ENCODE data around the gene COL7A1.
"Not testable (repeated sequence)": the region's sequence is repeated elsewhere in the genome, so short reads cannot be mapped to it uniquely, and the experiment has no call there.

COL7A1 gene

DNA sequence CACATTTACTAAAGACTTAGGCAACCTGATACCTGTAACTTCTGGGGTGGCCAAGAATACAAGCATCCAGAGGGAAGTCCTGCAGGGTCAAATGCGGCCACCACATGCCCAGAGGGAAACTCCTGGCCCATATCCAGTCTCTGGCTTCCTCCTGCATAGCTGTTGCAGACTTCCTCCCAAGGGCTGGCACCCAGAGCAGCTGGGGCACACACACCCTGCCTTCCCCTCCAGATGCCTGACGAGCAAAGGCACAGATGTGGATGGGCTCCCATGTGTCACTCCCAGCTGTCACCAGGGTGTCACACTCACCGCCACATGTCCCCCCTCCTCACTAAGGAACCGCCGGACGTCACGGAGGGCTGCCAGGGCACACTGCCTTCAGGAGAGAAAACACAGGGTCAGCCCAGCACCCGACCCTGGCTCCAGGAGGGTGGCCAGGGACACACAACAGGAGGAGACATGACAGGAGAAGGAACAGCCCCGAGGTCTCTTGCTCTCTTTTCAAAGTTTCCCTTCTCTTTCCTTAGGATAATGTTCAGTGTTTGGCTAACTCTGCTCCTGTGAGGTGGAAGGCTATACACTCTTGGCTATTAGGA is 51.8 kb downstream of the COL7A1 start:
- DNase-seq (ENCODE audit: low spot score) = no peak

DNA sequence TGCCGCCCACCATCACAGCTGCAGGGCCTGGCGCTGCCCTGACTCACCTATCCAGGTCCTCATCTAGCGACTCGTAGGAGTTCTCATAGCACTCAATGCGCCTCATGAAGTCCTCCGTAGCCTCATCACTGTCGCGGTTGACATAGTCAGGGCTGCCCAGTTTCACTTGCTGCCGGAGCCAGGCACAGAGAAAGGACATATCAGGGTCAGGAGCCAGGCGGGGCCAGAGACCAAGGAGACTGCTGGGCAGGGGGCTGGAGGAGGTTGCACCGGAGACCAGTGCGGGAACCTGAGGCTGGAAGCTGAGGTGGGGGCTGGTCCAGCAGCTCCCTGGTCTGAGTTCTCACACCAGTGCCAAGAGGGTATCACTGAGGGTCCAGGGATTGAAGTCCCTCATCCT is 56.7 kb downstream of the COL7A1 start:
- no peak for DNase-seq (ENCODE audit: low spot score)

DNA sequence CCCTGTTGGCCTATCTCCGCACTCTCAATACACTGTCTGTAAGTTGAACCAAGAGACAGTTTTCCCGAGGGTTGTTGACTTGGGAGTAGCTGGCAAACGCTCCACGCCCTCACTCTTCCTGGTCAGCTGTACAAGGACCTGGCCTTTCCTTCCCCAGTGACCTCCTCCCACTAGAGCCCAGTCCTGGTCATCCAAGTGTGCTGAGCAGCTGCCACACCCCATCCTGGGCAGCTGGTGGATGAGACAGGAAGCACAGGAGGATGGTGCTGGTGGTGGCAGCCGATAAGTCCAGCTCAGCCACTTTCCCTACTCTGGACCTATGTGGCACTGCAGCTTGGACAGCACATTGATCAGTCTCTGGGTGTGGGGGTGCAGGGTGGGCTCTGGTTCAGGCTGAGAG is 58.3 kb downstream of the COL7A1 start:
- no peak for DNase-seq (ENCODE audit: low spot score)

DNA sequence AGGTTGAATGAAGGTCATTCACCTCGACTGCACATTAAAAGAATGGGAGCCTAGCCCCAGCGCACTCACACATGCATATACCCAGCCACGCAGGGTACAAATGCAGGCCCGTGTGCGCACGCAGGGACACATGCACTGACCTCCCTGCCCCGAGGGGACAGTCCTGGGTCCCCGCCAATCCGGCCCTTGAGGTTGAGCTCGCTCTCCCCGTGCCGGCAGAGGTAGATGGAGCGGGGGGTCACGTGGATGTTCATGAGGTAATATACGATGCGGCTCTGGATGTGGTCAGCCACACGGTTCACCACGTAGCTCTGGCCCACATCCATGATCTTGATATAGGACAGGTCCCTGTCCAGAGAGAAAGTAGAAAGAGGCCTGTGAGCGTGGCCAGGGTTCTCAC is 59.0 kb downstream of the COL7A1 start:
- DNase-seq (ENCODE audit: low spot score) = no peak

DNA sequence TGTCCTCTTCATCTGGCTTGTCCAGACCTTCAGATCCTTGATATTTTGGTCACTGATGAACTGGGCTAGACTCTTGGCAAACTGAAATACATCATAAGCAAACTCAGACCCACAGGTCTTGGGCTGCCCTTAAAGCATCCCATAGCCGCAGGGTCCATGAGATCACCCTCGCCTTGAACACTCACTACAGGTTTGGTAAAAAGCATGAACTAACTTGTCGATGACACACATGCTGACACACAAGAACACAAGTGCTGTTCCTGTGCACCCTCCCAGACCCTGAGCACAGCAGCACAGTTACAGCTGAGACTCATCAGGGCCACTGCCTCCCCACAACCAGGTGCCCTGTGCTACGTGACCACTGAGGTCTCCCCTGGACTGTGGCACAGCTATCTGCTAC is 59.6 kb downstream of the COL7A1 start:
- DNase-seq (ENCODE audit: low spot score) = no peak

DNA sequence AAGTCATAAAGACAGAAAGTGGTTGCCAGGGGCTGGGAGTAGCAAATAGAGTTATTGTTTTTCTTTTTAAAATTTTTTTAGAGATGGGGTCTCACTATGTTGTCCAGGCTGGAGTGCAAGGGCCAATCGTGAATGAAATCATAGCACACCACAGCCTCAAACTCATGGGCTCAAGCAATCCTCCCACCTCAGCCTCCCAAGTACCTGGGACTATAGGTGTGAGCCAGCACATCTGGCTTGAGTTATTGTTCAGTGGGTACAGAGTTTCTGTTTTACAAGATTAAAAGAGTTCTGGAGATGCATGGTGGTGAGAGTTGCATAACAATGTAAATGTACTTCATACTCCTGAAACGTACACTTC is 62.2 kb downstream of the COL7A1 start:
- no peak for DNase-seq (ENCODE audit: low spot score)

DNA sequence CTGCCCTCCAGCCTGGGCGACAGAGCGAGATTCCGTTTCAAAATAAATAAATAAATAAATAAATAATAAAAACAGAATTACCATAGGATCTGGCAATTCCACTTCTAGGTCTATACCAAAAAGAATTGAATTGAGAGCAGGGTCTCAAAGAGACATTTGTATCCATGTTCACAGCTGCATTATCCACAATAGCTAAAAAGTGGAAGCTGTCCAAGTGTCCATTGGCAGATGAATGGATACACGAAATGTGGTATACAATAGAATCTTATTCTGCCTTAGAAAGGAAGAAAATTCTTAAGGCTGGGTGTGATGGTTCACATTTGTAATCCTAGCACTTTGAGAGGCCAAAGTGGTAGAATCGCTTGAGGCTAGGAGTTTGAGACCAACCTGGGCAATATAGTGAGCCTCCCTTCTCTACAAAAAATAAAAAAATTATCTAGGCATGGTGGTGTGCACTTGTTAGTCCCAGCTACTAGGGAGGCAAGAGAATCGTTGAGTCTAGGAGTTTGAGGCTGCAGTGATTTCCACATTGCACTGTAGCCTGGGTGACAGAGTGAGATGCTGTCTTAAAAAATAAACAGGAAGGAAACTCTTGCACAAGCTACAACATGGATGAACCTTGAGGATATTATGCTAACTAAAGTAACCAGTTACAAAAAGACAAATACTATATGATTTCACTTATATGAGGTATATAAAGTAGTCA is 62.7 kb downstream of the COL7A1 start:
- DNase-seq (ENCODE audit: low spot score) = no peak

DNA sequence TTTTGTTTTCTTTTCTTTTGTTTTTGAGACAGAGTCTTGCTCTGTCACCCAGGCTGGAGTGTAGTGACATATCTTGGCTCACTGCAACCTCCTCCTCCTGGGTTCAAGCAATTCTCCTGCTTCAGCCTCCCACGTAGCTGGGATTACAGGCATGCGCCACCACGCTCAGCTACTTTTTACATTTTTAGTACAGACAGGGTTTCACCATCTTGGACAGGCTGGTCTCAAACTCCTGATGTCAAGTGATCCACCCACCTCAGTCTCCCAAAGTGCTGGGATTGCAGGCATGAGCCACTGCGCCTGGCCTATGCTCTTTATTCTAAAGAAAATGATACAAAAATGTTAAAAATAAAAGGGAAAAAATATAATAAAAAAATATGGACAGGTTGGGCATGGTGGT is 64.4 kb downstream of the COL7A1 start:
- not testable (repeated sequence) for DNase-seq (ENCODE audit: low spot score)

DNA sequence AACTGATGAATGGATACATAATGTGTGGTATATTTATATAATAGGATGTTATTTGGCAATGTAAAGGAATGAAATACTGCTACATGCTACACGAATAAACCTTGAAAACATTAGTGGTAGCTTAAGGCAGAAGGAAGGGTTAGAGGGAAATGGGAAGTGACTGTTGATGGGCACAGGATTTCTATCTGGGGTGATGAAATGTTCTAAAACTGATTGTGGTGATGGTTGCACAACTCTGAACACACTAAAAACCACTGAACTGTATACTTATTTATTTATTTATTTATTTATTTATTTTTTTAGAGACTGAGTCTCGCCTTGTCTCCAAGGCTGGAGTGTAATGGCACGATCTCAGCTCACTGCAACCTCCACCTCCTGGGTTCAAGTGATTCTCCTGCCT is 66.4 kb downstream of the COL7A1 start:
- no peak for DNase-seq (ENCODE audit: low spot score)

DNA sequence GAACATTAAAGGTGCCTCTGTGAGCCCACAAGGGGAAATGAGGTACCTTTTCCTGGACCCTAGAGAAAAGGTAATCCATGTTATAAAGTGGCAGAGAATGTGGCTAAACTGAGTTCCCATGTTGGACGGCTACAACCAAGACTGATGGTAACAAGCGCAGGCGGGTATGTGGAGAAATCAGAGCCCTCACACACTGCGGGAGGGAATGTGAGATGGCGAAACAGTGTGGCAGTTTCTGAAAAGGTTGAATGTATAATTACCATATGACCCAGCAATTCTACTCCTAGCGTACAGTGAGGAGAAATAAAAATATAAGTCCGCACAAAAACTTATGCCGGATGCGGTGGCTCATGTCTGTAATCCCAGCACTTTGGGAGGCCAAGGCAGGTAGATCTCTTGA is 67.1 kb downstream of the COL7A1 start:
- no peak for DNase-seq (ENCODE audit: low spot score)

DNA sequence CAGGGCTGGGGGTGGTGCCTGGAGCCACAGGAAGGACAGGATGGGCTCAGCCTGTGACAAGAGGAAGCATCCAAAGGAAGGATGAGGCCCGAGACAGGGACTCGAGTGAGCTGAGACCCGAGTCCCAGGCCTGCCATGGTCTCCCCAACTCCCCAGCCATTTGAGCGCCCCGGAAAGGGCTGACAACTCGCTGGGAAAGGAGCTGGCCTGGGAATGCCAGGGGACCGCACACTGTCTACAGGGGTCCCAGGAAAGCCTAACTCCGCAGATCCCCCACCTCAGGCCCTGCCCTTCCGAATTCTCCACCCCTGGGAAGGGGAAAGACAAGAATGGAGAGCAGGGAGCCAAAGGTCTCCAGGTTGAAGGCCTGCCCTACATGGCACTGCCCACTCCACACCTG is 70.2 kb downstream of the COL7A1 start:
- DNase-seq (ENCODE audit: low spot score) = no peak

DNA sequence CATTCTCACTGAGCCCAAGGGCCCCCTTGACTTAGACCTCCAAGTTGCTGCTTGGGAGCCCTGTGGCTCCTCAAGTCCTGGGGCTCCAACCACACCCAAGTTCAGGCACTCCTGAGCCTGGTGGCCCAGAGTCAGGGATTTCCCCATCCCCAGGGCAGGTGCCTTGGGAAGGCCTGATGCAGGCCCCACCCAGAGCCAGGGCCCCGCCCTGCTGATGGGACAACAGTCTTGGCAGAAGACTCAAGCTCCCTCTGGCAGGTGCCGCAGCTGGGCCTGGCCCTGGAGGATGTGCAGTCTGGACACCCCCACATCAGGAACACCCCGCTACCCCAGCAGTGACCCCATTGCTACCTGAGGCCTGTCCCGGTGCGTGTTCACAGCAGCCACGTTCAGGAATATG is 73.5 kb downstream of the COL7A1 start:
- DNase-seq (ENCODE audit: low spot score) = no peak

DNA sequence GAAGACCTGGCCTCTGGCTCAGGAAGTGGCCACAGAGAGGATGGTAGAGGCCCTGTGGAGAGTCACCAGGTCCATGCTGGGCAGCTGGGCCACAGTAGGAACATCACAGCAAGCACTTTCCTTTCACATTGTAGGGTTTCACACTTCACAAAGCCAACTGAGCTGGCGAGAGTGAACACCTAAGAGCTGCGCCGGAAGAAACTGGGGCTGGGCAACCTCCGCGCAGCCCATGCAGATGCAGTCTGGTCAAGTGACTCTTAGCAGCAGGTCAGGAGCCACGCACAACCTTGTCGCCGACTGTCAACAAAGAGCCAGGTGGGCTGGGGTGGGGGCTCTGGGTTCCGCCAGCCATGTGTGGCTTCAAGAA is 75.9 kb downstream of the COL7A1 start:
- DNase-seq (ENCODE audit: low spot score) = no peak

DNA sequence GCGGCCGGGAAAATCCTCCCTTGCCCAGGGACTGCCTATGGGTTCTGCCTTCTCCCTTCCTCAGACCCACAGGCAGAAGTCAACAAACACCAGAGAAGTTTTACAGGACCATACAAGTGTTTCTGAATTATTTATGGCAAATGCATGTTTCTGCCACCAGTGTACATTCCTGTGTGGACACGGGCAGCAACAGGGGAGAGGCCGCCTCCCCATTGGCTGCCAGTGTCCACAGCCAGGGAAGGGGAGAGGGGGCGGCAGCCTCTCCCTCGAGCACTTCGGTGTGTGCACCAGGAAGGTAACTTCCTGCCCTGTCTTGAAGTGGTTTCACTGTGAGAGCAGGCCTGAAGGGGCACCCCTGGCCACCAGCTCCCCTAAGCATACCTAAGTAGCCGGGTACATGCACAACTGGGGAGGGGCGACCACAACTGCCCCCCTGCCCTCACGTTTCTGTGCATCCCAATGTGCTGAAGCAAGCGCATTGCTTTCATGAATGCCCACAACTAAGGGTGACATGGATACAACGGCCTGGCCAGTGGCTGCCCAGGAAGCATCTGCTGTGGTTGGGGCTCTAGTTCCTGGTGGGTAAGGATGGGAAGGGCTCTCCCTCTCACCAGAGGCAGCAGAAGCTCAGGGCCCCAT is 76.4 kb downstream of the COL7A1 start:
- no peak for DNase-seq (ENCODE audit: low spot score)

DNA sequence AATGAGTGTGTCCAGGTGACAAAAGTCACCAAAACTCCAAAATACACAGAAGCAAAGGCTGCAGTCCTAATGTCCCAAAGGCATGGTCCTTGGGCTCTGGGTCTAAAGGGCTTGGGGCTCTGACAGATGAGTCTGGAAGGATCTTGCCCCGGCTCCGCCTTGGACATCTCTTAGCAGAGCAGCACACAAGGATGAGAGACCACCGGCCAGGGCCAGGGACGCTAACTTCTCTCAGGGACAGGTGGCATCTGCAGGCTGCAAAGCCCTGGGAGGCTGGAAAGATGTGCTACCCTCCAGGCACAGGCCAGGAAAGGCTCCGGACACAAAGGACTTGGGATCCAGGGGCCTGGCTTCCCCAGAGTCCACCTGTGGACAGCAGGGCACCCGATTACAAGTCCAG is 77.1 kb downstream of the COL7A1 start:
- no peak for DNase-seq (ENCODE audit: low spot score)

DNA sequence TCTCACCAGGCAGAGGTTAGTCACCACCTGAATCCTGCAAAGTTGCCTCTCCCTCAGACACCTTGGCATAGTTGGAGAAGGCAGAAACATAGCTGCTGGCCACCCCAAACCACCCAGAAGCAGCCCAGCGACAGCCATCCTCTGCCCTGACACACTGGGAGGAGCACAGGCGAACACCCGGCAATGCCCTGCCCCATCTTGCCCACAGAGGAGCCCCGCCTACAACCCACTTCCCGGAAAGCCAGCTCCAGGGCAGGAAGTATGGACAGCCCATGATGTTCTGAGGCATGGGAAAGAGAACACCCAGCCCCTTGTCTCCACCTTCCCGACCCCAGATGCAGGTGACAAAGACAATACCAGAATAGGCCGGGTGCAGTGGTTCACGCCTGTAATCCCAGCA is 78.6 kb downstream of the COL7A1 start:
- no peak for DNase-seq (ENCODE audit: low spot score)

DNA sequence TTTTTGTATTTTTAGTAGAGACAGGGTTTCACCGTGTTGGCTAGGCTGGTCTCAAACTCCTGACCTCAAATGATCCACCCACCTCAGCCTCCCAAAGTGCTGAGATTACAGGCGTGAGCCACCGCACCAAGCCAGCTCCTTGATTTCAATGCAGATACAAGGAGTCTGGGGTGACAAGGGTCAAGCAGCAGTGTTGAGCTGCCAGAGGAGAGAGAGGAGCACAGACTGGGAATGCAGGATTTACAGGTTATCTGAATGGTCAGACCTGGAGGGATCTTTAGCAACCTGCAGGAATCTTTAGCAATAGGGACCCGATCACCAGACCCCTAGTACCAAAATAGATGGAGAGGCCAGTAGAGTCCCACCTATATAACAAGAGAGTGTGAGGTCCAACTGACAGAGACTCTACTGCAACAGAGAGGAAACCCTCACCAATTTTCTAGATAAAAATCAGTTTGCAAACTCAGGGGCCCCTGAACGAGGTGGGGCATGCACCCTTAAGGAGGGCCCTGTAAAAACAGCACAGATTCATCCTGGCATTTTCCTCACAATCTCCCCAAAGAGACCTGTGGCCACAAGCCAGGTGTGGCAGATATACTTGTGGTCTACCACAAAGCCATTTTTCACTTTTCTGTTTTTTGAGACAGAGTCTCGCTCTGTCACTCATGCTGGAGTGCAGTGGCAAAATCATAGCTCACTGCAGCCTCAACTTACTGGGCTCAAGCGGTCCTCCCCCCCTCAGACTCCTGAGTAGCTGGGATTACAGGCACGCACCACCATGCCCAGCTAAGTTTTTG is 80.5 kb downstream of the COL7A1 start:
- DNase-seq (ENCODE audit: low spot score) = no peak
